HepG2 (cell line): ENCODE results near the gene SP5. TPM values are rescaled to one million over a fixed set of nuclear protein-coding genes. Genes with fewer than 3 reads are reported as not detected.

Source experiments
- CCAR2 ChIP-seq: fragments of 200-400 bp; formaldehyde crosslinking; optimal IDR thresholded peaks from 2 replicates; pipeline ENCODE3; 2018; ENCODE audit warnings: low read depth, mild to moderate bottlenecking, low read length, moderate library complexity
- CREB1 ChIP-seq, 2 experiments: fragments of 450-650 bp in 1 of 2; IDR thresholded peaks; 2 replicates each; pipeline ENCODE4 v1.6.1; 2016 to 2017; ENCODE audit warnings: control low read depth in 1 of 2, mild to moderate bottlenecking in 1 of 2, missing compliant biosample characterization in 1 of 2, missing genetic modification characterization in 1 of 2
- CREM ChIP-seq, 2 experiments: sonication (generic) in 1 of 2; formaldehyde crosslinking in 1 of 2; IDR thresholded peaks; 2 replicates each; pipeline versions ENCODE4 v1.4.0 to v1.6.1; 2016 to 2020; ENCODE audit warnings: antibody characterized with exemption in 1 of 2, mild to moderate bottlenecking in 1 of 2, missing genetic modification reagents in 1 of 2
- FOXA3 ChIP-seq: IDR thresholded peaks from 2 replicates; pipeline ENCODE4 v1.6.1; 2016; ENCODE audit warnings: missing genetic modification reagents, missing compliant biosample characterization
- GFI1 ChIP-seq: sonication (generic); formaldehyde crosslinking; IDR thresholded peaks from 2 replicates; pipeline ENCODE4 v1.5.0; 2020; ENCODE audit warnings: missing genetic modification reagents, mild to moderate bottlenecking, borderline replicate concordance
- KMT2B ChIP-seq: IDR thresholded peaks from 2 replicates; pipeline ENCODE4 v1.6.1; 2016; ENCODE audit warnings: missing genetic modification reagents, missing compliant biosample characterization
- MBD4 ChIP-seq: IDR thresholded peaks from 2 replicates; pipeline ENCODE4 v1.6.1; 2012; ENCODE audit warnings: low read length, inconsistent platforms, borderline replicate concordance
- NFATC3 ChIP-seq: sonication (generic); formaldehyde crosslinking; IDR thresholded peaks from 2 replicates; pipeline ENCODE4 v1.5.1; 2020; ENCODE audit warnings: mild to moderate bottlenecking, missing genetic modification reagents
- NFE2L2 ChIP-seq: fragments of 150-350 bp; IDR thresholded peaks from 2 replicates; pipeline ENCODE4 v1.6.1; 2014; ENCODE audit warnings: low read length
- RFX1 ChIP-seq: fragments of 450-650 bp; IDR thresholded peaks from 2 replicates; pipeline ENCODE4 v1.6.1; 2017
- ZC3H13 ChIP-seq: sonication (generic); formaldehyde crosslinking; IDR thresholded peaks from 2 replicates; pipeline ENCODE4 v1.8.1; 2023; ENCODE audit warnings: mild to moderate bottlenecking, missing genetic modification reagents, moderate library complexity
- ZFP82 ChIP-seq: sonication (generic); formaldehyde crosslinking; IDR thresholded peaks from 2 replicates; pipeline ENCODE4 v1.5.1; 2020; ENCODE audit warnings: mild to moderate bottlenecking, missing genetic modification reagents, borderline replicate concordance
- ZNF326 ChIP-seq: sonication (generic); formaldehyde crosslinking; IDR thresholded peaks from 2 replicates; pipeline ENCODE4 v1.4.0; 2020; ENCODE audit warnings: missing genetic modification reagents, borderline replicate concordance
- ZNF343 ChIP-seq: sonication (generic); formaldehyde crosslinking; IDR thresholded peaks from 2 replicates; pipeline ENCODE4 v1.4.0; 2020; ENCODE audit warnings: mild to moderate bottlenecking, missing genetic modification reagents
- ZNF460 ChIP-seq: sonication (generic); formaldehyde crosslinking; IDR thresholded peaks from 2 replicates; pipeline ENCODE4 v1.5.1; 2020; ENCODE audit warnings: missing genetic modification reagents, mild to moderate bottlenecking, borderline replicate concordance
- ZNF496 ChIP-seq: sonication (generic); formaldehyde crosslinking; IDR thresholded peaks from 2 replicates; pipeline ENCODE4 v1.8.1; 2023; ENCODE audit warnings: mild to moderate bottlenecking, moderate library complexity, missing genetic modification reagents; ENCODE audit not compliant: insufficient replicate concordance
- ZNF546 ChIP-seq: sonication (generic); formaldehyde crosslinking; conservative IDR thresholded peaks from 2 replicates; pipeline ENCODE4 v1.8.1; 2023; ENCODE audit warnings: mild to moderate bottlenecking, missing genetic modification reagents
- ZNF781 ChIP-seq: sonication (generic); formaldehyde crosslinking; IDR thresholded peaks from 2 replicates; pipeline ENCODE4 v1.5.1; 2020; ENCODE audit warnings: borderline replicate concordance, mild to moderate bottlenecking, missing genetic modification reagents; ENCODE audit errors: not compliant biosample characterization
- polyA plus RNA-seq, 8 experiments: library from polyadenylated mRNA; depleted of rRNA in 3 of 8; stranded (reverse) in 7 of 8; unstranded in 1 of 8; fragments of >200 nt; fragmentation: Illumina TruSeq in 4 of 8; extraction: Trizol in 4 of 8; gene quantifications; 2 replicates each; pipeline versions ENCODE4 v1.2.1 to v1.2.3, GENCODE V29; 2011 to 2016; ENCODE audit warnings: low read depth in 4 of 8, missing spikeins in 1 of 8, mixed read lengths in 1 of 8; ENCODE audit not compliant: insufficient read depth in 1 of 8
- total RNA-seq, 5 experiments: library from RNA; depleted of rRNA; stranded (reverse); fragments of >200 nt; fragmentation: Illumina TruSeq; extraction: Trizol; gene quantifications; 2 replicates each; pipeline ENCODE4 v1.2.3, GENCODE V29; 2016; ENCODE audit warnings: low read depth in 1 of 5
- TF ChIP-seq, protein P1 (sequence below): IDR thresholded peaks from 2 replicates; pipeline ENCODE4 v1.6.1; 2012; ENCODE audit warnings: low read depth, low read length, improper control_type of control experiment
- TF ChIP-seq, protein P2 (sequence below): conservative IDR thresholded peaks from 2 replicates; pipeline ENCODE4 v1.6.1; 2018; ENCODE audit warnings: missing genetic modification reagents
- TF ChIP-seq, protein P3 (sequence below), 2 experiments: sonication (generic) in 1 of 2; formaldehyde crosslinking in 1 of 2; IDR thresholded peaks; 2 replicates each; pipeline versions ENCODE4 v1.4.0 to v1.6.1; 2018 to 2020; ENCODE audit warnings: missing genetic modification reagents in 2 of 2, borderline replicate concordance in 1 of 2, low read depth in 1 of 2, mild to moderate bottlenecking in 1 of 2, missing biosample characterization in 1 of 2
- TF ChIP-seq, protein P4 (sequence below): sonication (generic); formaldehyde crosslinking; IDR thresholded peaks from 2 replicates; pipeline ENCODE4 v1.8.1; 2023; ENCODE audit warnings: mild to moderate bottlenecking, inconsistent platforms, moderate library complexity, missing genetic modification reagents, borderline replicate concordance

SP5 gene
- total and polyA plus RNA-seq, 2 of the 13 experiments (the other 11 are each of a cell fraction or from before 2014, with no cell fraction given), result 50.8 to 119 TPM

DNA sequence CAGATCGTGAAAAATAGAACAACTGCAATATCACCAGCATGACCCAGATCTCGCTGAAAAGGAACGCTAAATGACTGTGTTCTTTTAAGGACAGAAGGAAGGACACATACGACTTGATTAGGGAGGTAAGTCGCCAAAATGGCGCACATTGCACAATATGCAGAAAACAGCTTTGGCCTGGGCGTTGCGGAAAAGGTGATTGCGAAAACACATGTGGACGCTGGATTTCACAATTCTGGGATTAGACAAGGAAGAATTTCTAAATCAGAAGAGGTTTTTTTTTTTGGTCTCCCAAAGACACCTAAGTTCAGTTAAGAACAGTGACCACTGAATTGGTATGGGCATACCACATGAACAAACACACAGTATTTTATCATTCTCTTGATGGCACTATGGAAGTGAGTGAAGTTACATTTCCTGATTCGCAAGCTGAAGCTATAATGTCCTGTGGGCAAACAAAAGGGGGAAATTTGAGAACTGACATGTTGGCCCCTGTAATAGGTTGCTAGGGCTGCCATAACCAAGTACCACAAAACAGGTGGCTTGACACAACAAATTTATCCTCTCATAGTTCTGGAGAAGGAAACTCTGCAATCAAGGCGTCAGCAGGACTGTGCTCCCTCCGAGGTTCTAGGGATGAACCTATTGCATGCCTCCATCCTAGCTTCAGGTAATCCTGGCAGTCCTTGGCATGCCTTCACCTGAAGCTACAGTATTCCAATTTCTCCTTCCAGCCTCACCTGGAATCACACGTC lies 29.3 kb downstream of the SP5 start (continued):
- no peak for TF ChIP-seq ZNF546 (CRISPR knock-in tag)
- TF ChIP-seq ZNF781 (CRISPR knock-in tag), result no peak
- TF ChIP-seq ZNF460 (CRISPR knock-in tag), result peak; percentile 28; the same call in 1 of the 2 replicates
- no peak for TF ChIP-seq ZFP82 (CRISPR knock-in tag)
- TF ChIP-seq ZNF496 (CRISPR knock-in tag), result no peak
- no peak for TF ChIP-seq ZC3H13 (CRISPR knock-in tag)
- no peak for TF ChIP-seq ZNF343
- 0 out of 2 replicates have a peak, but pooled peaks have one; percentile 57 for TF ChIP-seq MBD4
- TF ChIP-seq, protein P1, sequence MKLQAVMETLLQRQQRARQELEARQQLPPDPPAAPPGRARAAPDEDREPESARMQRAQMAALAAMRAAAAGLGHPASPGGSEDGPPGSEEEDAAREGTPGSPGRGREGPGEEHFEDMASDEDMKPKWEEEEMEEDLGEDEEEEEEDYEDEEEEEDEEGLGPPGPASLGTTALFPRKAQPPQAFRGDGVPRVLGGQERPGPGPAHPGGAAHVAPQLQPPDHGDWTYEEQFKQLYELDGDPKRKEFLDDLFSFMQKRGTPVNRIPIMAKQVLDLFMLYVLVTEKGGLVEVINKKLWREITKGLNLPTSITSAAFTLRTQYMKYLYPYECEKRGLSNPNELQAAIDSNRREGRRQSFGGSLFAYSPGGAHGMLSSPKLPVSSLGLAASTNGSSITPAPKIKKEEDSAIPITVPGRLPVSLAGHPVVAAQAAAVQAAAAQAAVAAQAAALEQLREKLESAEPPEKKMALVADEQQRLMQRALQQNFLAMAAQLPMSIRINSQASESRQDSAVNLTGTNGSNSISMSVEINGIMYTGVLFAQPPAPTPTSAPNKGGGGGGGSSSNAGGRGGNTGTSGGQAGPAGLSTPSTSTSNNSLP, result no peak
- peak; percentile 89 for TF ChIP-seq FOXA3 (CRISPR knock-in tag)
- no peak for TF ChIP-seq RFX1
- TF ChIP-seq, protein P2, sequence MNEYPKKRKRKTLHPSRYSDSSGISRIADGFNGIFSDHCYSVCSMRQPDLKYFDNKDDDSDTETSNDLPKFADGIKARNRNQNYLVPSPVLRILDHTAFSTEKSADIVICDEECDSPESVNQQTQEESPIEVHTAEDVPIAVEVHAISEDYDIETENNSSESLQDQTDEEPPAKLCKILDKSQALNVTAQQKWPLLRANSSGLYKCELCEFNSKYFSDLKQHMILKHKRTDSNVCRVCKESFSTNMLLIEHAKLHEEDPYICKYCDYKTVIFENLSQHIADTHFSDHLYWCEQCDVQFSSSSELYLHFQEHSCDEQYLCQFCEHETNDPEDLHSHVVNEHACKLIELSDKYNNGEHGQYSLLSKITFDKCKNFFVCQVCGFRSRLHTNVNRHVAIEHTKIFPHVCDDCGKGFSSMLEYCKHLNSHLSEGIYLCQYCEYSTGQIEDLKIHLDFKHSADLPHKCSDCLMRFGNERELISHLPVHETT (CRISPR knock-in tag), result no peak
- TF ChIP-seq CREB1 (IDR thresholded peaks at IDR 0.05), result no peak
- TF ChIP-seq CREB1 (CRISPR knock-in tag; IDR thresholded peaks at IDR 0.05), result peak; percentile 64; the same call in 1 of the 2 replicates
- 0 out of 2 replicates have a peak, but pooled peaks have one; percentile 30 for TF ChIP-seq GFI1 (CRISPR knock-in tag)
- TF ChIP-seq, protein P3, sequence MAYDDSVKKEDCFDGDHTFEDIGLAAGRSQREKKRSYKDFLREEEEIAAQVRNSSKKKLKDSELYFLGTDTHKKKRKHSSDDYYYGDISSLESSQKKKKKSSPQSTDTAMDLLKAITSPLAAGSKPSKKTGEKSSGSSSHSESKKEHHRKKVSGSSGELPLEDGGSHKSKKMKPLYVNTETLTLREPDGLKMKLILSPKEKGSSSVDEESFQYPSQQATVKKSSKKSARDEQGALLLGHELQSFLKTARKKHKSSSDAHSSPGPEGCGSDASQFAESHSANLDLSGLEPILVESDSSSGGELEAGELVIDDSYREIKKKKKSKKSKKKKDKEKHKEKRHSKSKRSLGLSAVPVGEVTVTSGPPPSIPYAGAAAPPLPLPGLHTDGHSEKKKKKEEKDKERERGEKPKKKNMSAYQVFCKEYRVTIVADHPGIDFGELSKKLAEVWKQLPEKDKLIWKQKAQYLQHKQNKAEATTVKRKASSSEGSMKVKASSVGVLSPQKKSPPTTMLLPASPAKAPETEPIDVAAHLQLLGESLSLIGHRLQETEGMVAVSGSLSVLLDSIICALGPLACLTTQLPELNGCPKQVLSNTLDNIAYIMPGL (CRISPR knock-in tag; IDR thresholded peaks at IDR 0.05; ENCODE audit: borderline replicate concordance in 1 of 2, low read depth in 1 of 2), result peak in 1 of 2 experiments; percentile 57; a peak in 2 of 4 replicates
- no peak for TF ChIP-seq CCAR2
- TF ChIP-seq CREM (IDR thresholded peaks at IDR 0.05), result no peak
- TF ChIP-seq CREM (CRISPR knock-in tag; IDR thresholded peaks at IDR 0.05), result no peak
- TF ChIP-seq, protein P4, sequence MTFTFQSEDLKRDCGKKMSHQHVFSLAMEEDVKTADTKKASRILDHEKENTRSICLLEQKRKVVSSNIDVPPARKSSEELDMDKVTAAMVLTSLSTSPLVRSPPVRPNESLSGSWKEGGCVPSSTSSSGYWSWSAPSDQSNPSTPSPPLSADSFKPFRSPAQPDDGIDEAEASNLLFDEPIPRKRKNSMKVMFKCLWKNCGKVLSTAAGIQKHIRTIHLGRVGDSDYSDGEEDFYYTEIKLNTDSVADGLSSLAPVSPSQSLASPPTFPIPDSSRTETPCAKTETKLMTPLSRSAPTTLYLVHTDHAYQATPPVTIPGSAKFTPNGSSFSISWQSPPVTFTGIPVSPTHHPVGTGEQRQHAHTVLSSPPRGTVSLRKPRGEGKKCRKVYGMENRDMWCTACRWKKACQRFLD, result no peak
- TF ChIP-seq KMT2B (CRISPR knock-in tag), result peak; percentile 54; the same call in 1 of the 2 replicates
- no peak for TF ChIP-seq NFATC3
- no peak for TF ChIP-seq ZNF326 (CRISPR knock-in tag)
- no peak for TF ChIP-seq NFE2L2
